IPS-18a (cell line): Measurements from ENCODE around the gene PLCD3.

Experiments used
- H3K27ac ChIP-seq: one replicate; pipeline ENCODE4 v1.5.1; 2013; ENCODE audit warnings: low read length
- H3K27me3 ChIP-seq: one replicate; pipeline ENCODE4 v1.6.1; 2013; ENCODE audit warnings: mild to moderate bottlenecking, low read length; ENCODE audit not compliant: control insufficient read depth, insufficient read depth
- H3K36me3 ChIP-seq: one replicate; pipeline ENCODE4 v1.6.1; 2013; ENCODE audit warnings: low read depth, low read length; ENCODE audit not compliant: control insufficient read depth
- H3K4me1 ChIP-seq: one replicate; pipeline ENCODE4 v1.6.1; 2013; ENCODE audit warnings: low read depth, low read length; ENCODE audit not compliant: control insufficient read depth
- H3K4me3 ChIP-seq: one replicate; pipeline ENCODE4 v1.5.1; 2013; ENCODE audit warnings: low read length
- H3K9ac ChIP-seq: one replicate; pipeline ENCODE4 v1.6.1; 2013; ENCODE audit warnings: mild to moderate bottlenecking, low read length, moderate library complexity
- H3K9me3 ChIP-seq: one replicate; pipeline ENCODE4 v1.6.1; 2013; ENCODE audit warnings: low read depth, low read length; ENCODE audit not compliant: control insufficient read depth

PLCD3 gene

GRCh38 chr17:45103269-45103795, 29.0 kb downstream of the PLCD3 start:
- no peak overlapping the region for H3K27ac ChIP-seq
- peaks cover 82% of the 10 kb centered on the region for H3K36me3 ChIP-seq
- no peaks in the 10 kb centered on the region for H3K27me3 ChIP-seq
- no peaks in the 10 kb centered on the region for H3K9me3 ChIP-seq
- H3K4me3 ChIP-seq: no peak overlapping the region
- no peaks in the 10 kb centered on the region for H3K4me1 ChIP-seq
- no peak overlapping the region for H3K9ac ChIP-seq

- Histone ChIP-seq H3K4me1 (no peaks in the 10 kb centered on the region), H3K9me3 (no peaks in the 10 kb centered on the region), H3K9ac (no peak overlapping the region), H3K27ac (no peak overlapping the region), H3K36me3 (peaks cover 82% of the 10 kb centered on the region), H3K27me3 (no peaks in the 10 kb centered on the region), H3K4me3 (no peak overlapping the region)
These were observed 29.5 kb downstream of the PLCD3 start for GRCh38 chr17:45102856-45103255.

- Histone ChIP-seq H3K4me1 (no peaks in the 10 kb centered on the region), H3K9ac (no peak overlapping the region), H3K9me3 (no peaks in the 10 kb centered on the region), H3K27ac (no peak overlapping the region), H3K27me3 (no peaks in the 10 kb centered on the region), H3K36me3 (peaks cover 82% of the 10 kb centered on the region), H3K4me3 (no peak overlapping the region)
These were observed 30.2 kb downstream of the PLCD3 start for GRCh38 chr17:45101883-45102811.

- H3K27ac ChIP-seq: no peak overlapping the region
- H3K27me3 ChIP-seq: no peaks in the 10 kb centered on the region
- no peak overlapping the region for H3K9ac ChIP-seq
- no peaks in the 10 kb centered on the region for H3K9me3 ChIP-seq
- H3K36me3 ChIP-seq: peaks cover 82% of the 10 kb centered on the region
- H3K4me1 ChIP-seq: no peaks in the 10 kb centered on the region
- no peak overlapping the region for H3K4me3 ChIP-seq
These were observed 30.8 kb downstream of the PLCD3 start for GRCh38 chr17:45101546-45101882.

GRCh38 chr17:45098869-45099616, 33.3 kb downstream of the PLCD3 start:
- no peak overlapping the region for H3K27ac ChIP-seq
- H3K4me3 ChIP-seq: no peak overlapping the region
- no peak overlapping the region for H3K9ac ChIP-seq
- no peaks in the 10 kb centered on the region for H3K9me3 ChIP-seq
- H3K36me3 ChIP-seq: peaks cover 71% of the 10 kb centered on the region
- no peaks in the 10 kb centered on the region for H3K27me3 ChIP-seq
- no peaks in the 10 kb centered on the region for H3K4me1 ChIP-seq

- H3K4me3 ChIP-seq: no peak overlapping the region
- no peak overlapping the region for H3K9ac ChIP-seq
- no peak overlapping the region for H3K27ac ChIP-seq
- peaks cover 71% of the 10 kb centered on the region for H3K36me3 ChIP-seq
- H3K9me3 ChIP-seq: no peaks in the 10 kb centered on the region
- no peaks in the 10 kb centered on the region for H3K4me1 ChIP-seq
- no peaks in the 10 kb centered on the region for H3K27me3 ChIP-seq
These were observed 34.0 kb downstream of the PLCD3 start for GRCh38 chr17:45098081-45098868.

- Histone ChIP-seq H3K27ac (no peak overlapping the region), H3K9ac (no peak overlapping the region), H3K9me3 (no peaks in the 10 kb centered on the region), H3K27me3 (no peaks in the 10 kb centered on the region), H3K4me1 (no peaks in the 10 kb centered on the region), H3K4me3 (no peak overlapping the region), H3K36me3 (peaks cover 68% of the 10 kb centered on the region)
These were observed 35.4 kb downstream of the PLCD3 start for GRCh38 chr17:45096926-45097325.

- no peak overlapping the region for H3K9ac ChIP-seq
- no peaks in the 10 kb centered on the region for H3K9me3 ChIP-seq
- H3K4me1 ChIP-seq: no peaks in the 10 kb centered on the region
- H3K27ac ChIP-seq: no peak overlapping the region
- no peaks in the 10 kb centered on the region for H3K27me3 ChIP-seq
- no peak overlapping the region for H3K4me3 ChIP-seq
- peaks cover 65% of the 10 kb centered on the region for H3K36me3 ChIP-seq
These were observed 36.2 kb downstream of the PLCD3 start for GRCh38 chr17:45096141-45096540.

GRCh38 chr17:45093444-45094110, 38.7 kb downstream of the PLCD3 start:
- Histone ChIP-seq H3K9ac (no peak overlapping the region), H3K27me3 (no peaks in the 10 kb centered on the region), H3K4me1 (peaks cover 8% of the 10 kb centered on the region), H3K9me3 (no peaks in the 10 kb centered on the region), H3K4me3 (no peak overlapping the region), H3K27ac (no peak overlapping the region), H3K36me3 (peaks cover 62% of the 10 kb centered on the region)

GRCh38 chr17:45092911-45093430, 39.3 kb downstream of the PLCD3 start:
- H3K4me1 ChIP-seq: peaks cover 8% of the 10 kb centered on the region
- H3K9me3 ChIP-seq: no peaks in the 10 kb centered on the region
- no peaks in the 10 kb centered on the region for H3K27me3 ChIP-seq
- peaks cover 60% of the 10 kb centered on the region for H3K36me3 ChIP-seq
- H3K27ac ChIP-seq: no peak overlapping the region
- H3K4me3 ChIP-seq: no peak overlapping the region
- H3K9ac ChIP-seq: no peak overlapping the region
